GM08714 (cell line): Measurements from ENCODE around the gene GJB1.
"Not testable (repeated sequence)": the region's sequence is repeated elsewhere in the genome, so short reads cannot be mapped to it uniquely, and the experiment has no call there.

Experiments used
- H3K4me3 ChIP-seq: fragments of 200-500 bp; sonication (Bioruptor generic); 2 replicates; pipeline ENCODE4 v1.5.1; 2014; ENCODE audit warnings: mild to moderate bottlenecking, low read length, inconsistent platforms
- ZNF274 ChIP-seq: IDR thresholded peaks from 2 replicates; pipeline ENCODE4 v1.6.1; 2012; ENCODE audit warnings: mild to moderate bottlenecking, low read depth, low read length

Gene GJB1

GRCh38 chrX:71228063-71228642 lies 5.1 kb downstream of the GJB1 start:
- H3K4me3 ChIP-seq: no peak overlapping the region
- no peak for TF ChIP-seq ZNF274

DNA sequence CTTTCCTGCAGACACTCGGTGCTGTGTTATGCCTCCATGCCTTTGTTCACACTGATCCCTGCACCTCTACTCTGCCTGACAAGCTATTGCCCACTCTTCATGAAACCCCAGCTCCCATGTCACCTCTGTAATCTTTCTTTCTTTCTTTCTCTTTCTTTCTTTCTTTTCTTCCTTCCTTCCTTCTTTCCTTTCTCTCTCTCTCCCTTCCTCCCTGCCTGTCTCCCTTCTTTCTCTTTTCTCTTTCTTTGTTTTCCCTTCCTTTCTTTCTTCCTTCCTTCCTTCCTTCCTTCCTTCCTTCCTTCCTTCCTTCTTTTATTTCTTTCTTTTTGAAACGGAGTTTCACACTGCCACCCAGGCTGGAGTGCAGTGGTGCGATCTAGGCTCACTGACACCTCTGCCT lies 12.5 kb downstream of the GJB1 start:
- no peak for TF ChIP-seq ZNF274
- no peak overlapping the region for H3K4me3 ChIP-seq

- no peak overlapping the region for H3K4me3 ChIP-seq
- TF ChIP-seq ZNF274: no peak
Observed at GRCh38 chrX:71236836-71237235, 13.8 kb downstream of the GJB1 start.

GRCh38 chrX:71239781-71240180 lies 16.8 kb downstream of the GJB1 start:
- H3K4me3 ChIP-seq: no peak overlapping the region
- TF ChIP-seq ZNF274: no peak

DNA sequence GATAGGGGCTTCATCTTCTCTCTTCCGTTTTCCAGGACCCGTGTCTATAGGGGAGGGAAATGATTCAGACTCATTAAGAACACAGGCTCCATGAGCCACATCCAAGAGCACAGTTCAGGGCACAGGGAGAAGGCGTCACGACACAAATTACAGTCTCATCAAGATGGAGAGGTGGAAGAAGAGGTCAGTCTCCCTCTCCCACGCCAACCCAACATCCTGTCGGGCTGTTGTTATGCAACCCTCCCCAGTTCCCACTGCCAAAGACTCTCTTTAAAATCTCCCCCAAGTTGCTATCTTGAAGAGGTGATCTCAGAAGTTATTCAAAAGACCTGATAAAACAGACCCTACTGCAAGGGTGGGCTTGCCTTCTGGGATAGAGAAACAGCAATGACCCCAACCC lies 18.3 kb downstream of the GJB1 start:
- TF ChIP-seq ZNF274: no peak
- no peak overlapping the region for H3K4me3 ChIP-seq

GRCh38 chrX:71244359-71245128 lies 21.5 kb downstream of the GJB1 start:
- H3K4me3 ChIP-seq: no peak overlapping the region
- TF ChIP-seq ZNF274: no peak

GRCh38 chrX:71245159-71245558 lies 22.1 kb downstream of the GJB1 start:
- H3K4me3 ChIP-seq: no peak overlapping the region
- TF ChIP-seq ZNF274: no peak

- H3K4me3 ChIP-seq: no peak overlapping the region
- TF ChIP-seq ZNF274: no peak
Observed at GRCh38 chrX:71250841-71251240, 27.8 kb downstream of the GJB1 start.

DNA sequence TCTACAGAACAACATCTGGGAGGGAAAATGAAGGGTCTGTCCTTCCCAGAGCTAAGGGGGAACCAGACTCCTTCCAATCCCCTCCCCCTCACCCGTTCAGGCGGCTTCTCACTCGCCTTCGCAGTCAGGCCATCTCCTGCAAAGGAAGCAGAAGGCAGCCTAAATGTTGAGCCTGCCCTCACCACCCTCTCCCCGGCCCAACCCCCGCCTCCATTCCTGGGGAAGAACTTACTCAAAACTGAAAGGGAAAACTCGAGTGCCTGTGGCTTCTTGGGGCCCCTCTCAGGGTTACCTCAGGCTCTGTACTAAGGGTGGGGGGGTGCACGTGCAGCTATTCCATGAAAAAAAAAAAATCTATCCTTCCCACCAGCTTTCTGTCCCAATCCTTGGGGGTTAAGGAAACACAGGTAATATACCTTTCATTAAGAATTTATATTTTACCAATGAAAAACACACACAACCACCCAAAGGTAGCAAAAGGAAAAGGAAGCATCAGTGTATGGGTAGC lies 28.5 kb downstream of the GJB1 start:
- H3K4me3 ChIP-seq: no peak overlapping the region; the same call in 1 of the 2 replicates
- TF ChIP-seq ZNF274: no peak

DNA sequence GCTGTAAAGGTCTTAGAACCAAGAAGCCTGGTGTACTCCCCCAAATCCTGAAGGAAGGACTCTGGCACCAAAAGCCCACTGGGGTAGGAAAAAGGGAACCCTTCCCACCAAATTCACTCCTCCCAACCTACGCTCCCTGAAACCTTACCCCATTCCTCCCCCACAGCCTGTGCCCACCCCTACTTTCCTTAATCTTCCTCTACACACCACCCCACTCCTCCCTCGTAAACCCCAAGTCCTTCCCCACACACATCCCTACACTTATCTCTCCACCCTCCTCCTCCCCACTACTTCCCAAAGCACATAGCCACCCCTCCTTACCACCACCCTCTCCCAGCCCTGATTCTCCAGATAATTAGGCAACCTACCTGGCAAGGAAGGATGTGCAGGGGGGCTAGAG lies 29.2 kb downstream of the GJB1 start:
- peak overlapping the region; percentile 84; the same call in 1 of the 2 replicates for H3K4me3 ChIP-seq
- TF ChIP-seq ZNF274: no peak

GRCh38 chrX:71253253-71254091 lies 30.4 kb downstream of the GJB1 start:
- H3K4me3 ChIP-seq: peak overlapping the region; percentile 84
- no peak for TF ChIP-seq ZNF274

GRCh38 chrX:71254092-71254963 lies 31.3 kb downstream of the GJB1 start, which contains the start of gene ZMYM3:
ZMYM3 (minus strand) TSS chrX:71254140; CDS start chrX:71253255, 885 bp downstream.
- no peak for TF ChIP-seq ZNF274

GRCh38 chrX:71256051-71256450 lies 33.0 kb downstream of the GJB1 start:
- TF ChIP-seq ZNF274: no peak
- H3K4me3 ChIP-seq: no peak overlapping the region

More at GRCh38 chrX:71254092-71254963, 31.3 kb downstream of the GJB1 start, which contains the start of gene ZMYM3:
- H3K4me3 ChIP-seq: peak within 1 kb of the TSS; percentile 84

DNA sequence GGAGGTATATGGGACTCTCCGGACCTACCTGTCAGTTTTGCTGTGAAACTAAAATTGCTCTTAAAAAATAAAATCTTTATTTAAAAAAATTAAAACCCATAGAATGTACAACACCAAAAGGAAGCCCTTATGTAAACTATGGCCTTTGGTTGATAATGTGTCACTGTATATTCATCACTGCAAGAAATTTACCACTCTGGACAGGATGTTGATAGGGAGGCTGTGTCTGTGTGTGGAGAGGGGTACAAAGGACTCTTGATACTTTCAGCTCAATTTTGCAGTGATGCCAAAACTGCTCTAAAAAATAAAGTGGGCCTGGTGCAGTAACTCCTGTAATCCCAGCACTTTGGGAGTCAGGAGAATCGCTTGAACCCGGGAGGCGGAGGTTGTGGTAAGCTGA lies 33.8 kb downstream of the GJB1 start:
- no peak overlapping the region for H3K4me3 ChIP-seq
- no peak for TF ChIP-seq ZNF274

GRCh38 chrX:71268624-71269023 lies 45.6 kb downstream of the GJB1 start:
- not testable (repeated sequence) for H3K4me3 ChIP-seq
